H1 (cell line): ENCODE data around the gene MARCHF9. TPM values are rescaled to one million over a fixed set of nuclear protein-coding genes. Genes with fewer than 3 reads are reported as not detected.

Source experiments
- BRCA1 ChIP-seq: IDR thresholded peaks from 2 replicates; pipeline ENCODE4 v1.6.1; 2012; ENCODE audit warnings: low read depth, low read length, improper control_type of control experiment
- CBX5 ChIP-seq: fragments of 300-800, 300-1000 bp; sonication (generic); IDR thresholded peaks from 2 replicates; pipeline ENCODE4 v1.7.1; 2016; ENCODE audit warnings: antibody characterized with exemption, low read length, low read depth
- CREB1 ChIP-seq: IDR thresholded peaks from 2 replicates; pipeline ENCODE4 v1.6.1; 2012; ENCODE audit warnings: inconsistent platforms
- EZH2 ChIP-seq: fragments of 200-600 bp; sonication (generic); IDR thresholded peaks from 2 replicates; pipeline ENCODE4 v1.7.1; 2012; ENCODE audit warnings: low read depth, mild to moderate bottlenecking, moderate library complexity, low read length, inconsistent platforms; ENCODE audit not compliant: severe bottlenecking
- GTF2F1 ChIP-seq: IDR thresholded peaks from 2 replicates; pipeline ENCODE4 v1.6.1; 2012; ENCODE audit warnings: low read depth, low read length, improper control_type of control experiment, borderline replicate concordance
- HDAC6 ChIP-seq: IDR thresholded peaks from one replicate; pipeline ENCODE4 v1.7.1; 2012; ENCODE audit warnings: low read depth, mild to moderate bottlenecking, inconsistent platforms, low read length, moderate library complexity
- JUN ChIP-seq: IDR thresholded peaks from 2 replicates; pipeline ENCODE4 v1.6.1; 2011; ENCODE audit warnings: low read depth, mild to moderate bottlenecking, improper control_type of control experiment, low read length
- POLR2AphosphoS5 ChIP-seq: IDR thresholded peaks from 2 replicates; pipeline ENCODE4 v1.6.1; 2011; ENCODE audit warnings: low read depth, low read length
- POU5F1 ChIP-seq: IDR thresholded peaks from 2 replicates; pipeline ENCODE4 v1.6.1; 2011; ENCODE audit warnings: low read depth, mild to moderate bottlenecking, low read length, moderate library complexity
- SAP30 ChIP-seq: fragments of 300-600 bp; sonication (generic); IDR thresholded peaks from 2 replicates; pipeline ENCODE4 v1.7.1; 2012; ENCODE audit warnings: low read length, moderate library complexity, mild to moderate bottlenecking, inconsistent platforms; ENCODE audit not compliant: insufficient read depth, insufficient replicate concordance
- SIN3A ChIP-seq, 2 experiments: IDR thresholded peaks in 1 of 2; conservative IDR thresholded peaks in 1 of 2; 2 replicates each; pipeline ENCODE4 v1.6.1; 2011 to 2012; ENCODE audit warnings: low read length in 2 of 2, improper control_type of control experiment in 1 of 2, low read depth in 1 of 2, mild to moderate bottlenecking in 1 of 2
- SP1 ChIP-seq: IDR thresholded peaks from 2 replicates; pipeline ENCODE4 v1.6.1; 2011; ENCODE audit warnings: low read depth, low read length
- SP4 ChIP-seq: IDR thresholded peaks from 2 replicates; pipeline ENCODE4 v1.6.1; 2012; ENCODE audit warnings: low read length, inconsistent platforms
- TAF1 ChIP-seq: IDR thresholded peaks from 2 replicates; pipeline ENCODE4 v1.6.1; 2011; ENCODE audit warnings: mild to moderate bottlenecking, low read depth, low read length
- TCF12 ChIP-seq: IDR thresholded peaks from 2 replicates; pipeline ENCODE4 v1.6.1; 2011; ENCODE audit warnings: low read depth, mild to moderate bottlenecking, low read length
- polyA plus RNA-seq, 7 experiments: library from polyadenylated mRNA; depleted of rRNA in 3 of 7; stranded (reverse) in 5 of 7; unstranded in 2 of 7; fragments of >200 nt in 5 of 7; fragments of 200-250 nt in 2 of 7; gene quantifications; 1 replicate in 5 of 7; 2 replicates in 1 of 7; 4 replicates in 1 of 7; pipeline versions ENCODE4 v1.2.1 to v1.2.3, GENCODE V29; 2011 to 2013; ENCODE audit warnings: missing spikeins in 2 of 7, mixed read lengths in 2 of 7
- total RNA-seq: library from RNA; stranded (reverse); fragmentation: NEBNext Ultra II Directional; extraction: Animal tissue kit (Norgen Biotek cat#: 25700); gene quantifications from 2 replicates; pipeline ENCODE4 v1.2.1, GENCODE V29; 2021
- TF ChIP-seq, protein P1 (sequence below): IDR thresholded peaks from 2 replicates; pipeline ENCODE4 v1.6.1; 2011; ENCODE audit warnings: low read length, improper control_type of control experiment
- TF ChIP-seq, protein P2 (sequence below): IDR thresholded peaks from 2 replicates; pipeline ENCODE4 v1.6.1; 2012; ENCODE audit warnings: low read length, inconsistent platforms
- TF ChIP-seq, protein P3 (sequence below): IDR thresholded peaks from 2 replicates; pipeline ENCODE4 v1.6.1; 2011; ENCODE audit warnings: low read depth, mild to moderate bottlenecking, low read length; ENCODE audit not compliant: insufficient read depth

MARCHF9 gene
- total and polyA plus RNA-seq, 2 of the 8 experiments (the other 6 are each of a cell fraction or from before 2014, with no cell fraction given) = 6.4 to 7.8 TPM

DNA sequence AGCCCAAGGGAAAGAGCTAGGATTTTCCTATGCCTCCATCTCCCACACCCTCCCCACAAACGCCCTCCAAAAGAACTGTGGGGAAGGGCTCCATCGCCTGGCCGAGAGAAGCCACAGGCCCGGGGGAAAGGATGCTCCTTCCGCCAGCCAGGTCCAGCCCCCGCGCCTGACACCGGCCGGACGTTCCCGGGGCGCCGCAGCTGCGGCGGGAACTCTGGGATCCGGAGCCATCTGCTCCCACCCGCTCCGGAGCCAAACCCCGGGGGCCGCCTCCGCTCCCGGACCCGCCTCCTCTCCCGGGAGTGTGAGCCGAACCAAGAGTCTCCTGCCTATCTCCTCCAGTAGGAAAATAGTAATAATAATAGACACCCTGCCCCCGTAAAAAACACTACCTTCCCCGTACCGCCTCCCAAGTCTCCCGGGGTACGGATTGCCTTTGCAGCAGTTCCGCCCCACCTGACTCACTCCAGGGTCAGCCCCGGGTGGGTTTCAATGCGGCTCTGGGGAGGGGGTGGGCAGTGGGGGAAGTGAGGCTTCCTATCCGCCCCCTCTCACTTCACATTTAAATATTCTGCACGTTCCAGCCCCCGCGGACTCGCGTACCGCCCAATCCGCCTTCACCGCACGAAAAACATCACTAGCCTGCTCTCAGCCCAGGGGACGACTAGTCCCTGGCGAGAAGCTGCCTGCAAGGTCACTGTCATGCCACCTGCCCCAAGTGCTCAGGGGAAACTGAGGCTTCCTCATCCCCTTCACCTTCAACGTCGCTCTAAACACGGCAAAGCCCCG is 18.8 kb upstream of the MARCHF9 start (continued):
- no peak for TF ChIP-seq BRCA1
- no peak for TF ChIP-seq HDAC6
- TF ChIP-seq, protein P1, sequence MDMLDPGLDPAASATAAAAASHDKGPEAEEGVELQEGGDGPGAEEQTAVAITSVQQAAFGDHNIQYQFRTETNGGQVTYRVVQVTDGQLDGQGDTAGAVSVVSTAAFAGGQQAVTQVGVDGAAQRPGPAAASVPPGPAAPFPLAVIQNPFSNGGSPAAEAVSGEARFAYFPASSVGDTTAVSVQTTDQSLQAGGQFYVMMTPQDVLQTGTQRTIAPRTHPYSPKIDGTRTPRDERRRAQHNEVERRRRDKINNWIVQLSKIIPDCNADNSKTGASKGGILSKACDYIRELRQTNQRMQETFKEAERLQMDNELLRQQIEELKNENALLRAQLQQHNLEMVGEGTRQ = no peak
- no peak for TF ChIP-seq POU5F1
- no peak for TF ChIP-seq CBX5
- TF ChIP-seq SP4 = no peak
- no peak for TF ChIP-seq SAP30
- no peak for TF ChIP-seq EZH2
- TF ChIP-seq TCF12 = peak; percentile 68; the same call in 1 of the 2 replicates
- peak in 1 of 2 experiments; percentile 94; a peak in 2 of 4 replicates for TF ChIP-seq SIN3A (conservative IDR thresholded peaks at IDR 0.05 in 1 of 2, IDR thresholded peaks at IDR 0.05 in 1 of 2; ENCODE audit: low read depth in 1 of 2, low read length in 2 of 2)
- no peak for TF ChIP-seq POLR2AphosphoS5
- TF ChIP-seq CREB1 = no peak
- TF ChIP-seq TAF1 = no peak
- TF ChIP-seq JUN = no peak
- TF ChIP-seq SP1 = 0 out of 2 replicates have a peak, but pooled peaks have one; percentile 52
- TF ChIP-seq, protein P2, sequence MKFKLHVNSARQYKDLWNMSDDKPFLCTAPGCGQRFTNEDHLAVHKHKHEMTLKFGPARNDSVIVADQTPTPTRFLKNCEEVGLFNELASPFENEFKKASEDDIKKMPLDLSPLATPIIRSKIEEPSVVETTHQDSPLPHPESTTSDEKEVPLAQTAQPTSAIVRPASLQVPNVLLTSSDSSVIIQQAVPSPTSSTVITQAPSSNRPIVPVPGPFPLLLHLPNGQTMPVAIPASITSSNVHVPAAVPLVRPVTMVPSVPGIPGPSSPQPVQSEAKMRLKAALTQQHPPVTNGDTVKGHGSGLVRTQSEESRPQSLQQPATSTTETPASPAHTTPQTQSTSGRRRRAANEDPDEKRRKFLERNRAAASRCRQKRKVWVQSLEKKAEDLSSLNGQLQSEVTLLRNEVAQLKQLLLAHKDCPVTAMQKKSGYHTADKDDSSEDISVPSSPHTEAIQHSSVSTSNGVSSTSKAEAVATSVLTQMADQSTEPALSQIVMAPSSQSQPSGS = no peak
- TF ChIP-seq GTF2F1 = no peak
- TF ChIP-seq, protein P3, sequence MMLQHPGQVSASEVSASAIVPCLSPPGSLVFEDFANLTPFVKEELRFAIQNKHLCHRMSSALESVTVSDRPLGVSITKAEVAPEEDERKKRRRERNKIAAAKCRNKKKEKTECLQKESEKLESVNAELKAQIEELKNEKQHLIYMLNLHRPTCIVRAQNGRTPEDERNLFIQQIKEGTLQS = no peak
